C4-2B (cell line): Measurements from ENCODE around the gene TTLL8.

ENCODE experiments used
- H3K27ac ChIP-seq: fragments of 450-650 bp; 2 replicates; pipeline ENCODE4 v1.5.1; 2017
- ZFX ChIP-seq: fragments of 450-650 bp; IDR thresholded peaks from 2 replicates; pipeline ENCODE4 v1.6.1; 2017
- TF ChIP-seq, protein P1 (sequence below): fragments of 450-650 bp; conservative IDR thresholded peaks from 2 replicates; pipeline ENCODE4 v1.5.1; 2017; ENCODE audit warnings: mild to moderate bottlenecking

The TTLL8 gene

GRCh38 chr22:50082961-50083461 is 24.9 kb upstream of the TTLL8 start:
- no peak overlapping the region for H3K27ac ChIP-seq

DNA sequence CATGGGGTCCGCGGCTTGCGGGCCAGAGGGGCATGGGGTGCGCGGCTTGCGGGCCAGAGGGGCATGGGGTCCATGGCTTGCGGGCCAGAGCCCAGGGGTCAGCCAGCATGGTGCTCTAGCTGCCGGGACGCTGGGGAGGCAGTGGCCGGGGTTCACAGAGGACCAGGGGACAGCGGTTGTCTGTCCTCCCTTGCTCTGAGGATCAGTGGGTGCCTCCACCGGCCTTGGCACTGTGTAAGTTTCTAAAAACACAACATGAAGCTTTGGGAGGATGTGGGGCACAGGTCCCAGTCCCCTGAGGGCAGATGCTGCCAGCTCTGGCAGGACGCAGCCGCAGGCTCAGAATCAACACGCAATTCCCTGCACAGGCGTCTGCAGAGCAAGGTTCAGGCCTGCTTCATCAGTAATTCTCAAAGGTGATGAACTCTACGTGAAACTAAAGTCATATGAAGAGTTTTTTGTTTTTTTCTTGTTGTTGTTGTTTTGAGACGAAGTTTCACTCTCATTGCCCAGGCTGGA is 24.2 kb upstream of the TTLL8 start:
- H3K27ac ChIP-seq = no peak overlapping the region
- no peak for TF ChIP-seq ZFX
- TF ChIP-seq, protein P1, sequence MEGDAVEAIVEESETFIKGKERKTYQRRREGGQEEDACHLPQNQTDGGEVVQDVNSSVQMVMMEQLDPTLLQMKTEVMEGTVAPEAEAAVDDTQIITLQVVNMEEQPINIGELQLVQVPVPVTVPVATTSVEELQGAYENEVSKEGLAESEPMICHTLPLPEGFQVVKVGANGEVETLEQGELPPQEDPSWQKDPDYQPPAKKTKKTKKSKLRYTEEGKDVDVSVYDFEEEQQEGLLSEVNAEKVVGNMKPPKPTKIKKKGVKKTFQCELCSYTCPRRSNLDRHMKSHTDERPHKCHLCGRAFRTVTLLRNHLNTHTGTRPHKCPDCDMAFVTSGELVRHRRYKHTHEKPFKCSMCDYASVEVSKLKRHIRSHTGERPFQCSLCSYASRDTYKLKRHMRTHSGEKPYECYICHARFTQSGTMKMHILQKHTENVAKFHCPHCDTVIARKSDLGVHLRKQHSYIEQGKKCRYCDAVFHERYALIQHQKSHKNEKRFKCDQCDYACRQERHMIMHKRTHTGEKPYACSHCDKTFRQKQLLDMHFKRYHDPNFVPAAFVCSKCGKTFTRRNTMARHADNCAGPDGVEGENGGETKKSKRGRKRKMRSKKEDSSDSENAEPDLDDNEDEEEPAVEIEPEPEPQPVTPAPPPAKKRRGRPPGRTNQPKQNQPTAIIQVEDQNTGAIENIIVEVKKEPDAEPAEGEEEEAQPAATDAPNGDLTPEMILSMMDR = no peak

More at GRCh38 chr22:50082961-50083461, 24.9 kb upstream of the TTLL8 start:
- no peak for TF ChIP-seq ZFX
- TF ChIP-seq, protein P1 = no peak

DNA sequence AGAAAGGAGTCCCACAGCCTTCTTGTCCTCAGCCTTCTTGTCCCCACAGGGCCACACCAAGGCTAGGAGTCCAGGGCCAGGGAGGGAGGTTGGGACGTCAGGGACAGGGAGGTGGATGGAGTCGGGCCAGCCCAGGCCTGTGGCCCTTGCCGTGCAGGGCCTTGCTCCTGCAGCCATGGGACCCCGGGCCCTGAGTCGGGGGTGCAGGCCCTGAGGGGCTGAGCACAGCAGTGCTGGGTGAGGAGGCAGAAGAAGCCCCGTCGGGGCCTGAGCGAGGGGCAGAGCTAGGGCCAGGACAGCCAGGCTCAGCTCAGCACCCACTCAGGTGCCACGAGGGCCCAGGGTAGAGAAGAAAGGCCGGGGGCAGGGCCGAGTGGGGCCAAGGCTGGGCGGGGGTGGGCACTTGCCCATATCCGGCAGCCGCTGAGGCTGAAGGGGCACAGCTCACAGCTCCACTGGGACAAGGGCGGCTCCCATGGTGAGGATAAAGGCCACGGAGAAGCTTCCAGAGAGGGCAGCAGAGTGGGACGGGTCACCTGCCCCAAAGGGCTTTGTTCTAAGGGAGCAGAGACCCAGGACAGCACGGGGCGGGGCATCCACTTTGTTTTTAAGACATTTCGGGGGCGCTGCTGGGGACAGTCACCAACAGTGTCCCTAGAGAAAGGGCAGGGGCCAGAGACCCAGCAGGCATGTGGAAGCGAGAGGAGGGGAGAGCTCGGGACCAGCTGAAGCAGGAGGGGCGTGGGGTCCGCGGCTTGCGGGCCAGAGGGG is 23.5 kb upstream of the TTLL8 start:
- no peak overlapping the region for H3K27ac ChIP-seq
- TF ChIP-seq ZFX = no peak
- TF ChIP-seq, protein P1 = no peak

DNA sequence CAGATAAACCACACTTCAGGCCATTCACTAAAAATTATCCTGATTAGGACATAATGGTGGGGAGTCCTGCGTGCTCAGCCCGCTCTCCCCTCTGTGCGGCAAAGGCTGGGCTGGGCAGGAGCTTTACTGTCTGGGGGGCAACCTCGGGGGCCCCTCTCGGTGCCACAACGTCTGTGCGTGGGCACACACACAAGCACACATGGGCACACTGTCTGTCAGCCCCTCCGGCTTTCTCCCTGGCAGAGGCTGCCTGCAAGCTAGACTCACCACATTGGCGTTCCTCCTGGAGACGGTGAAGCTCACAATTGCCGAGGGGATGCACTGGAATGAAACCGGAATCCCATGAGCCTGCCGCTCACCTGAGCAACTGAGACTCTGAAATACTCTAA is 22.0 kb upstream of the TTLL8 start:
- TF ChIP-seq ZFX = no peak
- TF ChIP-seq, protein P1 = no peak
- H3K27ac ChIP-seq = no peak overlapping the region

- no peak for TF ChIP-seq ZFX
- TF ChIP-seq, protein P1 = no peak
- H3K27ac ChIP-seq = no peak overlapping the region
Observed at GRCh38 chr22:50078761-50079160, 20.7 kb upstream of the TTLL8 start.

DNA sequence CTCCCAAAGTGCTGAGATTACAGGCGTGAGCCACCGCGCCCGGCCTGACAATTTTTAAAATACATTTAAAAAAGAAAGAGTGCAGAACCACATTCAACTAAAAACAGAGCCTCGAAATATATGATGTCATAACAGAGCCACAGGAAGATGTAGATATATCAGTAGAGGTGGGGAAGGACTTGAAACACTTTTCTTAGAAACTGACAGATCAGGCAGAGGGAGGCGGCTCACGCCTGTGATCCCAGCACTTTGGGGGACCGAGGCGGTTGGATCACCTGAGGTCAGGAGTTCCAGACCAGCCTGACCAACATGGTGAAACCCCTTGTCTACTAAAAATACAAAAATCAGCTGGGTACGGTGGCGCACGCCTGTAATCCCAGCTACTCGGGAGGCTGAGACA is 20.1 kb upstream of the TTLL8 start:
- no peak overlapping the region for H3K27ac ChIP-seq
- TF ChIP-seq, protein P1 = no peak
- TF ChIP-seq ZFX = no peak

- TF ChIP-seq, protein P1 = no peak
- H3K27ac ChIP-seq = no peak overlapping the region
Observed at GRCh38 chr22:50076646-50077535, 18.8 kb upstream of the TTLL8 start.
